HG02943 (cell line): ENCODE data around the gene MFN1.

ENCODE experiments used
- ATAC-seq: cut with Tn5 transposase; IDR thresholded peaks from one replicate; pipeline ENCODE4 v1.9.1; 2021; ENCODE audit warnings: mild to moderate bottlenecking, low read depth, moderate library complexity; ENCODE audit not compliant: unreplicated experiment

Gene MFN1

DNA sequence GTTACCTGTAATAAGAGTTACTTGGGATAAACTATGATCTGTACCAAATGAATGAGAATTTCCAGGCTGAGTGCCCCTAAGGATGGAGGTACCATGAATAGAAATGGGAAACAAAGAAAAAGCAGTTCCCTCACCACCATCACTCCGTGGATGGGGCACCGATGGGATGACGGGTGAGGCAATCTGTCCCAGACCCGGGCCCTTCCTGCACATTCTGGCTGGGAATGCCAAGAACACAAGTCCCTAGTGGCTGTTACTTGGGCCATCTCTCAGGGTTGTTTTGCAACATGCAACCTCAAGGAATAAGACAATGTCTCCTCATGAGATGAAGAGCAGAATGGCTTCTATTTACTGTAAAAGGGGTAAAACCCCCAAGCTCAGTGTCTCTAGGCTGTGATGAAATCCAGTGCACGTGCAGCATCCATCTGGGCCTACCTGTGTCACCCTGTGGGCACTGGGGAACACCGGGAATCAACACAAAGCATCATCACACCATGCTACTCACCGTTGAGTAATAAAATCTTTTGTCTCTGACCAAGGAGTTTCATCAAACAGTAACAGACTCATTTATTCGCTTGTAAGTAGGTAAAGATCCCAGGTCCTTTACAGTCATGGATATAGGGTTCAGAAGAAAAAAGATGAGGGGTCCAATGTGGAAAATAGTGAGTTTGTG, 81.5 kb downstream of the MFN1 start:
- no peak for ATAC-seq

DNA sequence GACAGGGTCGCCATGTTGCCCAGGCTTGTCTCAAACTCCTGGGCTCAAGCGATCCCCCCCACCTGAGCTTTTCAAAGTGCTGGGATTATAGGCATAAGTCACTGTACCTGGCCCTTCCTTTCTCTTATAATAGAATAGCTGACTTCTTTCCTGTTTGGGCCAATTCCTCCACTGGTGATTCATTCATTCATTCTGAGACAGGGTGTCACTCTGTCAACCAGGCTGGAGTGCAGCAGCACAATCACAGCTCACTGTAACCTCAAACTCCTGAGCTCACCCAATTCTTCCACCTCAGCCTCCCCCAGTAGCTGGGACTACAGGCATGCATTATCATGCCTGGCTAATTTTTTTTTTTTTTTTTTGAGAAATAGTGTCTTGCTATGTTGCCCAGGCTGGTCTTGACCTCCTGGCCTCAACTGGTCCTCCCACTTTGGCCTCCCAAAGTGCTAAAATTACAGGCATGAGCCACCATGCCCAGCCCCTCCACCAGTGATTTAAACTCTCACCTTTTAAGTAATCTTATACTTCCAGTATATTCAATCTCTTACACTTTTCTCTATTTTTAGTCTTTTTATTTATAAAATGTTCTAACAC, 82.9 kb downstream of the MFN1 start:
- no peak for ATAC-seq

DNA sequence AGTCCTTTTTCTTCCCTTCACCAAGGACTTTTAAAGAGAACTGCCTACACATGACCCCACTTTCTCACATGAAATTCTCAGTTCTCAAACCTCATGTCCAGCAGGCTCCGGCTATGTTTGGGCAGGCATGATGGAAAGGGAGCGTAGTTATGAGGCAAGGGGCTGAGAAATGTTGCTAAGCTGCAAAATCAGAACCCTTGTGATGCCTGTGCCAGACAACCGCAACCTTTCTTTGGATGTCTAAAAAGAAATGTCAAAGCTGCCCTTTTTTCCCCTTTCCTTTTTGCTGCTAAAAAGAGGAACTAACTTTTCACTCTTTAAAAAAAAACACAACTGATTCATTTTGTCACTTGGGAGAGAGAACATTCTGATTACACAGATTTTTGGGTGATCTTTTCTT, 84.5 kb downstream of the MFN1 start:
- ATAC-seq: no peak

DNA sequence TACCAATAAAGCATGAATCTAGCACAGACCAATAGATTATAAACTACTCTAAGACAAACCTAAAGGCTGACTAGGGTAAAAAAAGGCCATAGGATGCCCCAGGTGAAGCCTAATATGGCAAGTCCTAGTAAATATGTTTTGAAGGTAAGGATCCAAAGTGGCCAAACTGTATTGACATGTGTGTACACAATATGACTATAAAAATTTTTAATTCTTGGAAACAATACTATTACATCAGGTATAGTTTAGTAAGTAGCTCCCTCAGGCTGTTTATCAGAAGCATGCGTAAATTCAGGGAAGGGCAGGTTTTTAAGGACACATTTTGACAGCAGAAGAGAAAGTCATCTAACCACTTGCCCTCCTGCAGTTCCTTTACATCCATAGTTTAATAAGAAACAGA, 84.9 kb downstream of the MFN1 start:
- ATAC-seq: no peak

DNA sequence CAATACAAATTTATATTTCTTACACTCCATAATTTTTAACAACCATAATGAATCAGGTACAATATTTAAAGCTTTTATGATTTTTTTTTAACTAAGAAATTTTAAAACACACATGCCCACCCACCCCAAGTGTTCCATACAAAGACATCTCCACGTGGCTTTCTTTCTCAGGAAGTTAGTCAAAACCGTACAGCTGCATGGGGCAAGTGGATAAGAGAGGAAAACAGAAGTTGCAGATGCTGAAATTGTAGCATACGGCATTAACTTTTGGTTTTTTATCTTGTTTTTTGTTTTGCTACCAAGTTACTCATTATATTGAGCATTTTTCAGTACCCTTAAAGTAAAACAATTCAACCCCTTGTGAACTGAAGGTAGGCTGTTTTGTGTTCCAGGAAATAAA, 89.0 kb downstream of the MFN1 start:
- ATAC-seq: no peak

DNA sequence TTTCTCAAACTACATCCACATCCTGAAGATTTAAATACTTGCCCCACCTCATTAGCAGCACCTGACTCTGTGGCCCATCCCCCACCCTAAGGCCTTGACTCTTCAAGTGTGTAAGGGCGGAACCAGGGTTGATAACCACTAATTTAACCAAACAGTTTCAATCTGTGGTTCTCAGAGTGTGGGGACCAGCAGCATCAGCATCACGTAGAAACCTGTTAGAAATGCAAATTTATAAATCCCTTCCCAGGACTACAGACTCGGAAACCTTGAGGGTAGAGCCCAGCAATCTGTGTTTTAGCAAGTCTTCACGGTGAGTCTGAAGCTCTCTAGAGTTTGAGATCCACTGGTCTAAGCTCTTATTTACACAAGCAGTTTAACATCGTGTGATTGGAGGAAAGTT, 91.3 kb downstream of the MFN1 start:
- peak; percentile 75 for ATAC-seq
